ENCODE measurements around the gene EPB41L1.

The EPB41L1 gene

GRCh38 chr20:36274181-36274841 lies 119.8 kb downstream of the EPB41L1 start:
- Histone ChIP-seq H3K9me3 (ENCODE audit: severe bottlenecking) (no peaks in the 10 kb centered on the region), H3K27ac (no peak overlapping the region), H3K4me3 (ENCODE audit: low read depth, low read length) (no peak overlapping the region), H3K27me3 (ENCODE audit: insufficient read depth, low read depth, severe bottlenecking) (no peaks in the 10 kb centered on the region), H3K36me3 (no peaks in the 10 kb centered on the region)
- no peak for TF ChIP-seq CTCF (IDR thresholded peaks at IDR 0.05; ENCODE audit: low read depth, low read length)
- no peak for DNase-seq

- no peaks in the 10 kb centered on the region for H3K9me3 ChIP-seq (ENCODE audit: severe bottlenecking)
- TF ChIP-seq CTCF (IDR thresholded peaks at IDR 0.05; ENCODE audit: low read depth, low read length), result no peak
- DNase-seq, result no peak
- H3K36me3 ChIP-seq, result no peaks in the 10 kb centered on the region
- H3K27ac ChIP-seq, result no peak overlapping the region
- no peak overlapping the region for H3K4me3 ChIP-seq (ENCODE audit: low read depth, low read length)
- H3K27me3 ChIP-seq (ENCODE audit: insufficient read depth, low read depth, severe bottlenecking), result no peaks in the 10 kb centered on the region
Observed at GRCh38 chr20:36275011-36275410, 120.5 kb downstream of the EPB41L1 start.

- Histone ChIP-seq H3K27me3 (ENCODE audit: insufficient read depth, low read depth, severe bottlenecking) (no peaks in the 10 kb centered on the region), H3K4me3 (ENCODE audit: low read depth, low read length) (no peak overlapping the region), H3K9me3 (ENCODE audit: severe bottlenecking) (no peaks in the 10 kb centered on the region), H3K27ac (peak overlapping the region; percentile 62), H3K36me3 (no peaks in the 10 kb centered on the region)
- DNase-seq, result peak; percentile 60
- TF ChIP-seq CTCF (IDR thresholded peaks at IDR 0.05; ENCODE audit: low read depth, low read length), result no peak
Observed at GRCh38 chr20:36275441-36276189, 121.1 kb downstream of the EPB41L1 start.

- H3K27ac ChIP-seq, result no peak overlapping the region
- no peaks in the 10 kb centered on the region for H3K27me3 ChIP-seq (ENCODE audit: insufficient read depth, low read depth, severe bottlenecking)
- no peak for TF ChIP-seq CTCF (IDR thresholded peaks at IDR 0.05; ENCODE audit: low read depth, low read length)
- DNase-seq, result no peak
- H3K4me3 ChIP-seq (ENCODE audit: low read depth, low read length), result no peak overlapping the region
- no peaks in the 10 kb centered on the region for H3K9me3 ChIP-seq (ENCODE audit: severe bottlenecking)
- no peaks in the 10 kb centered on the region for H3K36me3 ChIP-seq
Observed at GRCh38 chr20:36277546-36277945, 123.0 kb downstream of the EPB41L1 start.

- H3K27me3 ChIP-seq (ENCODE audit: insufficient read depth, low read depth, severe bottlenecking), result no peaks in the 10 kb centered on the region
- TF ChIP-seq CTCF (IDR thresholded peaks at IDR 0.05; ENCODE audit: low read depth, low read length), result no peak
- no peak overlapping the region for H3K4me3 ChIP-seq (ENCODE audit: low read depth, low read length)
- no peak for DNase-seq
- H3K27ac ChIP-seq, result peak overlapping the region; percentile 62
- no peaks in the 10 kb centered on the region for H3K36me3 ChIP-seq
- H3K9me3 ChIP-seq (ENCODE audit: severe bottlenecking), result no peaks in the 10 kb centered on the region
Observed at GRCh38 chr20:36279362-36279761, 124.8 kb downstream of the EPB41L1 start.
